ENCODE results near the gene UGT3A1. TPM values are rescaled to one million over a fixed set of nuclear protein-coding genes. Genes with fewer than 3 reads are reported as not detected.

Gene UGT3A1
- total RNA-seq, 6 experiments from 2014 or later, result 14.7 to 62.1 (median 30.3) TPM

DNA sequence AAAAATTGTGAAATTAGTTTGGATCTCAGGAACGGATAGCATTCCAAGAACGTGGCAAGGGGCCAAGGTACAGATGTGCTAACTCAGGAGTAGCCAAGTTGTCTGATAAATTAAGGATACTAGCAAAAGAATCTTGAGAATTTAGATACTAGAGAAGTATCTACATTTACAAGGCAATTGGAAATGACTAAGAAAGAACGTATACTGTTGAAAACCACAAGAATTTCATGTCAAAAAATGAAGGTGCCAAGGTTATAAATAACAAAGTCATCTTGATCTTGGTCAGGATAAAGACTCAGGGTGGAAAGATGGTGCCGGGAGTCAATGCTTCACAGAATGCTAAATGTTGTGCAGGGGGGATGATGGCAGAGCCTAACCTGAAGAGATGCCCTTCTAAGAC is 72.0 kb downstream of the UGT3A1 start:
- no peaks in the 10 kb centered on the region for H3K9me3 ChIP-seq
- no peaks in the 10 kb centered on the region for H3K27me3 ChIP-seq
- no peak overlapping the region for H3K27ac ChIP-seq
- intact Hi-C loops (cut with DNase I), result no loop called here
- TF ChIP-seq POLR2A (IDR thresholded peaks at IDR 0.05), result no peak
- TF ChIP-seq, protein P1, sequence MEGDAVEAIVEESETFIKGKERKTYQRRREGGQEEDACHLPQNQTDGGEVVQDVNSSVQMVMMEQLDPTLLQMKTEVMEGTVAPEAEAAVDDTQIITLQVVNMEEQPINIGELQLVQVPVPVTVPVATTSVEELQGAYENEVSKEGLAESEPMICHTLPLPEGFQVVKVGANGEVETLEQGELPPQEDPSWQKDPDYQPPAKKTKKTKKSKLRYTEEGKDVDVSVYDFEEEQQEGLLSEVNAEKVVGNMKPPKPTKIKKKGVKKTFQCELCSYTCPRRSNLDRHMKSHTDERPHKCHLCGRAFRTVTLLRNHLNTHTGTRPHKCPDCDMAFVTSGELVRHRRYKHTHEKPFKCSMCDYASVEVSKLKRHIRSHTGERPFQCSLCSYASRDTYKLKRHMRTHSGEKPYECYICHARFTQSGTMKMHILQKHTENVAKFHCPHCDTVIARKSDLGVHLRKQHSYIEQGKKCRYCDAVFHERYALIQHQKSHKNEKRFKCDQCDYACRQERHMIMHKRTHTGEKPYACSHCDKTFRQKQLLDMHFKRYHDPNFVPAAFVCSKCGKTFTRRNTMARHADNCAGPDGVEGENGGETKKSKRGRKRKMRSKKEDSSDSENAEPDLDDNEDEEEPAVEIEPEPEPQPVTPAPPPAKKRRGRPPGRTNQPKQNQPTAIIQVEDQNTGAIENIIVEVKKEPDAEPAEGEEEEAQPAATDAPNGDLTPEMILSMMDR (IDR thresholded peaks at IDR 0.05), result no peak
- no peaks in the 10 kb centered on the region for H3K4me1 ChIP-seq
- H3K4me3 ChIP-seq, result no peak overlapping the region
- no peak for DNase-seq
- 51% methylated on average over 4 of the region's 4 CpGs for WGBS (ENCODE audit: insufficient coverage, low coverage, low lambda C conversion rate, missing lambda C conversion rate)
- no peak for ATAC-seq
- no peaks in the 10 kb centered on the region for H3K36me3 ChIP-seq

DNA sequence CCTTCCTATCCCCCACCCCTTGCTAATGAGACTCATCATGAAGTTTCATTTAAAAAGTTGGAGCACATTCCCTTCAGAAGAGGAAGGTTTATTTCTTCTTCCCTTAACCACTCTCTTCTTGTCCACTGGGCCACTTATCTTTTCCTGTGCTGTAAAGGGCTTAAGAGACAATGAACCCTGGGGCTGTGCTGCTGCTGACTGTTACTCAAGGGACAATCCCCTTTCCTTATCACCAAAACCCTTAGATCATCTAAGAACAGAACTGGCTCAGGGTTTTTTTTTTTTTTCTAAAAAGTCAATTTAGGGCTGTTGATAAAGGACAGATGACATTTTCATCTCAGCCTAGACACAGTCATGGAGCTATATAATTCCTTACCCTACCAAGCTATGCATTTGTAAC is 82.4 kb downstream of the UGT3A1 start:
- H3K4me3 ChIP-seq, result no peak overlapping the region
- intact Hi-C loops (cut with DNase I), result no loop called here

DNA sequence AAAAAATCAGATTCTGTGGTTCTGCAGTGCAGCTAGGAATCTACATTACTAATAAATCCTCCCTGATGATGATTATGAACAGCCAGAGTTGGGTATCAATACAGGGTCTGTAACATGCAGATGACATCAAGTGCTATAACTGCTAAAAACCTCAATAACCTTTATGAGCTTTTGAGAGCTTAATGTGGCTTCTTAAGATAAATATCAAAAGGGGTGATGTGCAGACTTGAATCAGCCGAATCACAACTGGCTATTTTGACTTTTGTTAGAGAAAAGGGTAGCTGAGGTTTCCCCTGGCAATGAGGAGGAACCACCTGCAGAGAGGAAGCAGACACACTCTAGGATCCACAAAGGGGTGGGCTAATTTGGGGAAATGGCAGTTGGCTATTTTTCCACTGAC is 83.0 kb downstream of the UGT3A1 start:
- H3K4me3 ChIP-seq, result no peak overlapping the region
- no peaks in the 10 kb centered on the region for H3K4me1 ChIP-seq
- intact Hi-C loops (cut with DNase I), result no loop called here
- no peaks in the 10 kb centered on the region for H3K9me3 ChIP-seq
- H3K27ac ChIP-seq, result no peak overlapping the region
- DNase-seq (no peak), ATAC-seq (no peak)
- no peaks in the 10 kb centered on the region for H3K27me3 ChIP-seq
- TF ChIP-seq, protein P1 (IDR thresholded peaks at IDR 0.05), result no peak
- TF ChIP-seq POLR2A (IDR thresholded peaks at IDR 0.05), result no peak
- WGBS (ENCODE audit: insufficient coverage, low coverage, low lambda C conversion rate, missing lambda C conversion rate), result 0% methylated on average over 1 of the region's 1 CpG
- no peaks in the 10 kb centered on the region for H3K36me3 ChIP-seq

More for the DNA sequence above, 82.4 kb downstream of the UGT3A1 start:
- no peaks in the 10 kb centered on the region for H3K9me3 ChIP-seq
- no peaks in the 10 kb centered on the region for H3K27me3 ChIP-seq
- H3K4me1 ChIP-seq, result no peaks in the 10 kb centered on the region
- TF ChIP-seq, protein P1 (IDR thresholded peaks at IDR 0.05), result no peak
- no peak for TF ChIP-seq POLR2A (IDR thresholded peaks at IDR 0.05)
- H3K27ac ChIP-seq, result no peak overlapping the region
- no peaks in the 10 kb centered on the region for H3K36me3 ChIP-seq
- DNase-seq, result no peak
- no peak for ATAC-seq

DNA sequence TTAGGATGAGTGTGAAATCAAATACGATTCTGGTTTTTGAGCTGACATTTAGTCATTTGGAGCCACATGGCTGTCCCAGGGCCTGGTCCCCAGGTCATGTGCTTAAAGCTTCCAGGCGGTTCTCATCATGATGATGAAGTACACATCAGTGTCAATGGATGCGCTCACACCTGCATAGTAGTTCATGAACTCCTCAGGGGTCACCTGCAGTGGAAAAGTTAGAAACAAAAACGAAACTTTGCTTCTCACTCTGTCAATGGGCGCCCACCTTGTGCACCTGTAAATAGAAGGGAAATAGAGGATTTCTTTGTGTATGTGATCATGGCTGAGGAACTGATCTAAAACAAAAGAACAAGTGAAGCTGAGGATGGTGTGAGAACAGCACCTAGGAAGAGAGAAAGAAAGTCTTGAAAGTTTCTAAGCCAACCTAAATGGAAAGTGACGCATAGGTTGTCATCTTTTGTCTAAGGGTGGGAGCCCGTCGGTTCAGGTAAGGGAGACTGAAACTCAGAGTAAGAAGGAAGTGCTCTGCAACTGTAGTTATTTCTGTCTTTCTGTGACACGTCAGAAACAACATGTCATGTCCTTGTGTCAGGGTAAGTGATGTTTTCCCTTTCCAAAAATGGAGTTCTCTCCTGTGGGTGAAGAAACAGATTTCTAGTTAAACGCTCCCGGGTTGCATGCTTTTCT is 86.6 kb downstream of the UGT3A1 start:
- no peaks in the 10 kb centered on the region for H3K9me3 ChIP-seq
- no peaks in the 10 kb centered on the region for H3K36me3 ChIP-seq
- no peak for TF ChIP-seq POLR2A (IDR thresholded peaks at IDR 0.05)
- intact Hi-C loops (cut with DNase I), result no loop called here
- H3K27ac ChIP-seq, result no peak overlapping the region
- DNase-seq, result no peak
- no peaks in the 10 kb centered on the region for H3K27me3 ChIP-seq
- no peak overlapping the region for H3K4me3 ChIP-seq
- no peaks in the 10 kb centered on the region for H3K4me1 ChIP-seq
- no peak for ATAC-seq
- WGBS (ENCODE audit: insufficient coverage, low coverage, low lambda C conversion rate, missing lambda C conversion rate), result 62% methylated on average over 11 of the region's 11 CpGs

DNA sequence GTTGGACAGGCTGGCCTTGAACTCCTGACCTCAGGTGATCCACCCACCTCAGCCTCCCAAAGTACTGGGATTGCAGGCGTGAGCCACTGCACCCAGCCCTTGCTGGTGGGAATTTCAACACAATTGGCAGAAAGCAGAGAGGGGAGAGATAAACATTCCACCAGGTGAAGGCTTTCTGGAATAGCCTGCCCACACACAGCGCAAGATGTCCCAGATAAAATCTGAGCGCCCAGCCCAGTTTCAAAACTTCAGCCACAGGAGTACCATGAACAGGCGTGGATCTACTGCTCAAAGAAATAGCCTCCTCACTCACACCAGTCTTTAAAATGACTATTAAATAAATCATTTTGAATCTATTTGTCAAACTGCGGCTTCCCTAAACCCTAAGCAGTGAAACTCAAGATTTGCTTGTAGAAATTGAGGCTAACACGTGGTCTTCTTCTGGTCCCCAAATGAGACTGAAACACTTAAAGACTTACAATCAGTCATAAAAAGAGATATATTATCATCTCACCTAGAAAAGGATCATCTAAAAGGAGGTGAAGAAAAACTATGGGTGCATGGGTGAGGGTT is 87.5 kb downstream of the UGT3A1 start:
- 75% methylated on average over 6 of the region's 6 CpGs for WGBS (ENCODE audit: insufficient coverage, low coverage, low lambda C conversion rate, missing lambda C conversion rate)
- H3K4me3 ChIP-seq, result no peak overlapping the region
- intact Hi-C loops (cut with DNase I), result no loop called here

More for the DNA sequence above, 87.5 kb downstream of the UGT3A1 start:
- Histone ChIP-seq H3K9me3 (no peaks in the 10 kb centered on the region), H3K27ac (no peak overlapping the region), H3K27me3 (no peaks in the 10 kb centered on the region), H3K36me3 (no peaks in the 10 kb centered on the region), H3K4me1 (no peaks in the 10 kb centered on the region)
- ATAC-seq (no peak), DNase-seq (no peak)
- no peak for TF ChIP-seq POLR2A (IDR thresholded peaks at IDR 0.05)
- TF ChIP-seq, protein P1 (IDR thresholded peaks at IDR 0.05), result no peak
